HG02970 (cell line): ENCODE results near the gene SRC.

ENCODE experiments used
- ATAC-seq: cut with Tn5 transposase; IDR thresholded peaks from one replicate; pipeline ENCODE4 v1.9.1; 2021; ENCODE audit warnings: mild to moderate bottlenecking, moderate library complexity, moderate number of reproducible peaks; ENCODE audit not compliant: unreplicated experiment, low FRiP score

SRC gene

GRCh38 chr20:37345339-37346235, at the start of gene SRC:
Gene SRC (plus strand): TSS chr20:37346140. CDS start chr20:37384154, 38,014 bp downstream.
- ATAC-seq: peak; percentile 37

DNA sequence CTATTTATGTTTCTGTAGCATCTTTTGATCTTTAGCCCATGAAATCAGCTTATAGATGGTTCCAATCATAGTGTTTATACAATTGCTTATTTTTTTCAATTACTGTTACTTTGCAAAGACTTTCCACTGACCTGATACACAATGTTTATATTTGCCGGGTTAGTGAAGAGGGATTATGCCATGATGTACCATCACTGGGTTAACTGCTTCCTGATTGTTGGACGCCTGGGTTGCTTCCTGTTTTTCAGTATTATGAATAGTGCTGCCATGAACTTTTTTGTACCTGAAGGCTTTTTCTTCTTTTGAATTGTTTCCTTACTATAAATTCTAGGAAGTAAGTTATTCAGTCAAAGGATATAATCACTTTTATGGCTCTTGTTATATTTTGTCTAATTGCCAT, 49.6 kb upstream of the SRC start:
- ATAC-seq: no peak

DNA sequence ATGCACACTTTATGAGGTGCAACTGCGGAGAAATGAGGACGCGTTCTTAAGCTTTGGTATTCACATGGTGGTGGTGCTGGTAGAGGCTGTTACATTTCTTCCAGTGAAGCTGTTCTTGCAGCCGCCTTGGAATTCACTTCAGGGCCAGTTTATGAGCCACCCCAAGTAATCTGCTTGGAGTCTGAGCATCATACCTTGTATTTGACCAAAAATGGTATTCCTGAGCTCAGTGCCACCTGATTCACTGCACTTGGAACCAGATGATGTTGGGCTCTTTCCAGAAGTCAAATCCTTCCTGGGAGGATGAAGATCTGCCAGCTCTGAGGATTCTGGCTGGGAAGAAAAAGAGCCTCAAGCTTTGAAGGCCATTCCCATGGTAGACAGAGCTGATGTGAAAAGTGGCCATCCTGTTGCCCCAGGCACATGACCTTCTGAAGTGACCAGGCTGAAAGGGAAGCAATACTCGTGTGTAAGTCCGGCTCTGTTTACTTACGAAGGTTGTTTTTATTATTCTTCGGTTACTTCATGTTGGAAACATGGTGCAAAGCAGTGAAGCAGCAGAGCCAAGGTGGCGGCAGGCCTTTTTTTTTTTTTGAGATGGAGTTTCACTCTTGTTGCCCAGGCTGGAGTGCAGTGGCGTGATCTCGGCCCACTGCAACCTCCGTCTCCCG, 48.7 kb upstream of the SRC start:
- ATAC-seq: no peak

DNA sequence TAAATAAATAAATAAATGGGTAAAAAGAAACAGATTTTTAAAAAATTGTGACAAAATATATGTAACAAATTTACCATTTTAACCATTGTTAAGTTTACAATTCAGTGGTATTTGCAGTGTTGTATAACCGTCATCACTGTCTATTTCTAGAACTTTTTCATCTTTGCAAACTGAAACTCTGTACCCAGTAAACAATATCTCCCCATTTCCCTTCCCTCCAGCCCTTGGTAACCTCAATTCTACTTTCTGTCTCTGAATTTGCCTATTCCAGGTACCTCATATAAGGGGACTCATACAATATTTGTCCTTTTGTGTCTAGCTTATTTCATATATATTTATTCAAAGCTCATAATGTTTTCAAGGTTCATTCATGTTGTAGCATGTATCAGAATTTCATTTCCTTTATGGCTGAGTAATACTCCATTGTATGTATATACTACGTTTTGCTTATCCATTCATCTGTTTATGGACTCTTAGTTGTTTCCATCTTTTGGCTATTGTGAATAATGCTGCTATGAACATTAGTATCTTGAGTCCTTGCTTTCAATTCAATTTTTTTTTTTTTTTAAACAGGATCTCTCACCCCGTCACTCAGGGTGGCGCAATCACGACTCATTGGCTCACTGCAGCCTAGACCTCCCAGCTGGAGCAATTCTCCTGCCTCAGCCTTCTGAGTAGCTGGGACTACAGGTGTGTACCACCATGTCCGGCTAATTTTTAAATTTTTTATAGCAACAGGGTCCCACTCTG, 47.6 kb upstream of the SRC start:
- ATAC-seq: no peak

GRCh38 chr20:37299718-37300528, 46.0 kb upstream of the SRC start:
- no peak for ATAC-seq

GRCh38 chr20:37301120-37301519, 44.8 kb upstream of the SRC start:
- no peak for ATAC-seq

GRCh38 chr20:37301558-37301957, 44.4 kb upstream of the SRC start:
- no peak for ATAC-seq

- no peak for ATAC-seq
Observed at GRCh38 chr20:37302981-37303380, 43.0 kb upstream of the SRC start.

DNA sequence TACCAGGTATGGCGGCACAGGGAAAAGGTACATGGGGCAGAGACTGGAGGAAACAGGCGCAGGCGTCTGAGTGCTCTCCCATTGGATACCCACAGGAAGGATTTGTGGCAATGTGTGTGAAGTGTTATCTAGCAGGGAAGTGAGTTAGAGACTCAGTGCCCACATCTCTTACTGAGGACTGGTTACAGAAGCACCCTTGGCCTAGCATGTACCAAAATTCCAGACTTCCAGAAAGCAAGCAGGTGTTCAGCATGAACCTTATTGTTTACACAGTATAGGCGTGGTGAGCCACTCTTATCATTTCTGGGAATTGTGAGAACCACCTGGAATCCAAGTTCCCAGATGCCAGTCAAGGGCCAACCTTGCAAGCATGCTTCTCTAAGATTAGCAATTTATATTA, 42.3 kb upstream of the SRC start:
- ATAC-seq: no peak

DNA sequence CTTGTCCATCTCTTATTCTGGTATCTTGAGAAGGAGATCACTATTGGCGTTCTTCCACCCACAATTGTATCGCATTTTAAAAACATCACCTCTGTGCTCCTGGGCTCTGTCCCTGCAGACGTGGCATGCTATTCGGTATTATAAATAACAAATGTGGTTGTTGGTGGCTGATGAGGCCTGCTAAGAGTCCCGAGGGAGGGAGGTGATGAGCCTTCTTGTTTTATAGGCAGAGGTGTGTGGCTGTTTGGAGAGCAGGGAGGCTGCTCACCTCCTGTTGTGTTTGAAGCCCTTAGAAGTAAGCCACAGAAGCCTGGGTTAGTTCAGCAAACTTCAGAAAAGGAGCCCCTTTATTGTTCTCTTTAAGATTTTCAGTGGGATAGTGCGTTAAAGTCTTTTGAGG, 40.9 kb upstream of the SRC start:
- no peak for ATAC-seq

GRCh38 chr20:37305839-37306238, 40.1 kb upstream of the SRC start:
- ATAC-seq: no peak

DNA sequence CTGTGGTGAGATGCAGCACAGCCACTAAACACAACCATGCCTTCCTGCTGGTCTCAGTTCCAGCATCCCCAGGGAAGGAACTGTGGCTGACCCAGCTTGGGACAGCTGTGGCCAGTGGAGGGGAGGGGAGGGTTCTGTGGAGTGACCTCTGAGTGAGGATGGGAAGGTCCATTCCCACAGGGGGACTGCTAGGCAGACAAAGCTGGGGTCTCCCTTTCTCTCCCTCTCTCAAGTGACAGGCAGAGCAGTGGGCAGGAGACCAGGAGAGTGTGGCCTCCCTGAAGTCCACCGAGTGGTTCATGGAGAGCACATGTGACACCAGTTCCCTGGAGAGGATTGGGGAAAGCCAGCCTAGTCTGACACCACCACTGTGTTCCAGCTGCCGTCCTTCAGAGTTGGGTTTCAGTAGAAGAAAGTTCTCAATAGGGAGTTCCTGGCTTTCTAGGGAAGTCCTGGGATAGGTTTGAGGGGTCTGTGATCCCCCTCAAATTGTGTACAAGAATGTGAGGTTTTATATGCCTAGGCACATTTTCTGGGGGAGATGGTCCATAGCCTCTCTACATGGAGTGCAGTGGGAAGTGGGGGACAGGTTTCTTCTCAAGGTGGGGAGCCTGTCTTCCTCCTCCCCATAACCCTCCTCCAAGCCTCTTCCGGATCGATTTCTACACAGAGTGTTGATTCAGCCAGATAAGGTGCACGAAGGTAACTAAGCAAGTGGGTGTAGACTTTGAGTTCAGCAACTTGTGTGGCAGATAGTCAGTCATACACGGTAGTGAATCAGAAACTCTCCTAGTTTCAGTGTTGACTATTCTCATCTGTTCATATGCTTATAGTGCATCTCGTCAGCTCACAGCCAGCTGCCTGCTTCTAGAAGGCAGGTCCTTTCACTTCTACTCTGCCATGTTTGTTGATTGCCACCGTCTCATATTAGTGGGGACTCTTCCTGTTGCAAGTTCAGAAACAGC, 37.6 kb upstream of the SRC start:
- no peak for ATAC-seq

GRCh38 chr20:37309290-37309689, 36.6 kb upstream of the SRC start:
- ATAC-seq: no peak

GRCh38 chr20:37309936-37310590, 35.9 kb upstream of the SRC start:
- no peak for ATAC-seq

- no peak for ATAC-seq
Observed at GRCh38 chr20:37310951-37311350, 35.0 kb upstream of the SRC start.

- no peak for ATAC-seq
Observed at GRCh38 chr20:37311710-37312355, 34.1 kb upstream of the SRC start.

DNA sequence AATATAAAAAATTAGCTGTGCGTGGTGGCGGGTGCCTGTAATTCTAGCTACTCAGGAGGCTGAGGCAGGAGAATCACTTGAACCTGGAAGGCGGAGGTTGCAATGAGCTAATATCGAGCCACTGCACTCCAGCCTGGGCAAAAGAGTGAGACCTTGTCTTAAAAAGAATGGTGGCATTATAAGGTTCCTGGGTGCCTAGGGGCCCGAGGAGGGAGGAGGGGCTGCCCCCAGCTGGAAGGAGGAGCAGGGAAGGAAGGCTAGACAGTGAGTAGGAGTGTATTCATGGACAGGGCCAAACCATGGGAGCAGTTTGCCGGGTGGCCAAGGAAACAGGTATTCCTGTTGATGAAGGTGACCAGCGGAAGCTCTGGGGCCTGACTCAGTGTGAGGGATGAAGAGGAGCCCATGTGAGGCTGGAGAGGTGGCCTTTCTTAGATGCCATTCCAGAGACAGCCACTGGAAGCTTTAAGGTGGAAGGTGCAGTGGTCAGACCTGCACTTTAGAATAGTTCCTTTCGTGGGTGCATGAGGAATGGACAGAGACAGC, 32.3 kb upstream of the SRC start:
- ATAC-seq: no peak

- ATAC-seq: no peak
Observed at GRCh38 chr20:37314099-37314498, 31.8 kb upstream of the SRC start.
